HG03159 (cell line): ENCODE results near the gene VANGL1.
"Not testable (repeated sequence)": the region's sequence is repeated elsewhere in the genome, so short reads cannot be mapped to it uniquely, and the experiment has no call there.

ENCODE experiments used
- ATAC-seq: cut with Tn5 transposase; IDR thresholded peaks from one replicate; pipeline ENCODE4 v1.9.1; 2021; ENCODE audit warnings: mild to moderate bottlenecking, moderate library complexity; ENCODE audit not compliant: unreplicated experiment

VANGL1 gene

DNA sequence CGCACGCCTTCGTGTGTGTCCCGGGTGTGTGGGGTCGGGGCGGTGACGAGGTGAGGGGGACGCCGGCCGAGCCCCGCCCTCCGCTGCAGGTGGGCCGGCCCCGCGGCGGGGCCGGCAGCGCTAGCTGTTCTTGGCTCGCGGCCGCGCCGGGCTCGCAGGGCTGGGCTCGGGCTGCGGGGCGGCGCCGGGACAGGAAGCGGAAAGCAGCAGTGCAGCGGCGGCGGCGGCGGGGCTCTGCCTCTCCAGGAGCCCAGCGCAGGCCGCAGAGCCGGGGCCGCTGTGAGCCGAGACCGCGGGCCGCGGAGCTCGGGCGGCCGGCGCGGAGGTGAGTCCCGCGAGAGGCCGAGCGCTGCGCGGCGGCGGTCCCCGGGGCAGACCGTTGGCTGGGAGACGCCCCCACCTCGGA lies at the start of gene VANGL1:
TSS of gene VANGL1 (plus strand) at position 209 of the 406 bp plus-strand sequence. CDS start 9,444 bp downstream, outside the sequence.
- ATAC-seq = peak; percentile 46

DNA sequence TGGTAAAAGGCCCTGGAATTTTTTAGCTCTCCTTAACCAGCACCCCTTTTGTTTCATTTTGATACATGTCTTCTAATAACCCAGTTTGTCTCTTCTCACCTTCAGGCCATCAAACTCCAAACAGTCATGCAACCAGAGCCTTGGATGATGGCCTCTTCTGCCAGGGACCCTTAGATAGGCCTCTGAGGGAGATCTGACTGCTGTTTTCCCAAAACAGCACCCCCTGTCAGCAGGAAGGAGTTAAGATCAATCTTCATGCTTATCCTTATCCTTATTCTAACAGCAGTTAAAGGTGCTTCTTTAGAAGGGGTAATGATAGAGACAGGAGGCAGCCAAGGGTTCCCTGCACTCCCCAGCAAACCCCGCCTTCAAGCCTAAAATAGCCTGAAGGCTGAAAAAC lies 49.5 kb upstream of the VANGL1 start:
- ATAC-seq = no peak

DNA sequence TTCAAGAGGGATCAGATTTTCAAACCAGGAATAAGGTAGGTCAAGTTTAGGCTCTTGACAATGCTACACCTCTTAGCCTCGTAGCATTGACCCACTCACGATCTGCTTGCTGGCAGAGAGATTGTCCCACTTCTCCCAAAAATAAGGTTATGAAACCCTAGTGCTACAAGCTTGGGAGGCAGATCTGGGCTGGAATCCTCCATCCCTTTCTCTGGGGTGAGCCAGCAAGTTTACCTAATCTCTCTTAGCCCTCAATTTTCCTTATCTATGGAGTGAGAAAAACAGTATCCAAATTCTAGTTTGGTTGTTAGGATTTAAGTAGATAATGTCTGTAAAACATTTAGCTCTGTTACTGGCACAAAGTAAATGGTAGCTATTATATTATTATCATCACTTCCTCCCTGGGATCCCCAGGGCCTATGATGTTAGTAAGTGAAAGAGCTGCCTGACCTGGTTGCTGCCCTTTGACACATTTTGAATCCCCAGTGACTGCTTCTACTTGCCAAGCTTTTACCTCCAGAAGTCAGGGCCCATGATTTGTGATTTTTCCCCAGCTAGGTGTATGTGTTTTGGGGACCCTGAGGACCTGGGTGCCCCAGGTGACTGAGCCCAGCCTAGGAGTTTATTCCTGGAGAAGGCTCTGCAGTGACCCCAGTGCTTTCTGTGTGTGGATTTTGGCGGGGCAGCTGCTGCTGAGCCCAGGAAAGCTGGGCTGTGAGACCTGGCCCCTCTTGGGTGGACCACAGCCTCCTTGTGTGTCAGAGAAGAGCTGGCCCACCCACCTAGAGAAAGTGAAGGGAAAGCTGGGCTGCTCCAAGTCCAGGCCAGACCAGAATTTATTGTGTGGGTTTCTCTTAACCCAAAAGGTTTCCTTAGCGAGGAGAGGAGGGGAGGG lies 48.2 kb upstream of the VANGL1 start:
- no peak for ATAC-seq

DNA sequence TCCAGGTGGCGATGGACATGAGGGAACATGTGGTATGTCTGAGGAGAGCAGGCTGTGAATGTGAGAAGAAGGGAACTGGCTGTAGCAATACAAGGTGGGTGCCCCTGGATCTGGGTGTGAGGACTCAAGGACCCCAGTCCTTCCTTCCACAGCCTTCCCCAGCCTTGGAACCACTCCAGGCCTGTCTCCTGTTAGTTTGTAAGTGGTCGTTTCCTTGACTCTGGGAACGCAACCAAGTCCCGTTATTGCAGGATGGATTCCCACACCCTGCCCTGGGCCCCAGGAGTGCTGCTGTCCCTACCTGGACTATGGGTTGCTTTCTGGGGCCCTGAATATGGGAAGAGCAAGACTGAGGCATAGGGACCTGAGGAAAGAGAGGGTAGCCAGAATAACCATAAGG lies 47.2 kb upstream of the VANGL1 start:
- no peak for ATAC-seq

DNA sequence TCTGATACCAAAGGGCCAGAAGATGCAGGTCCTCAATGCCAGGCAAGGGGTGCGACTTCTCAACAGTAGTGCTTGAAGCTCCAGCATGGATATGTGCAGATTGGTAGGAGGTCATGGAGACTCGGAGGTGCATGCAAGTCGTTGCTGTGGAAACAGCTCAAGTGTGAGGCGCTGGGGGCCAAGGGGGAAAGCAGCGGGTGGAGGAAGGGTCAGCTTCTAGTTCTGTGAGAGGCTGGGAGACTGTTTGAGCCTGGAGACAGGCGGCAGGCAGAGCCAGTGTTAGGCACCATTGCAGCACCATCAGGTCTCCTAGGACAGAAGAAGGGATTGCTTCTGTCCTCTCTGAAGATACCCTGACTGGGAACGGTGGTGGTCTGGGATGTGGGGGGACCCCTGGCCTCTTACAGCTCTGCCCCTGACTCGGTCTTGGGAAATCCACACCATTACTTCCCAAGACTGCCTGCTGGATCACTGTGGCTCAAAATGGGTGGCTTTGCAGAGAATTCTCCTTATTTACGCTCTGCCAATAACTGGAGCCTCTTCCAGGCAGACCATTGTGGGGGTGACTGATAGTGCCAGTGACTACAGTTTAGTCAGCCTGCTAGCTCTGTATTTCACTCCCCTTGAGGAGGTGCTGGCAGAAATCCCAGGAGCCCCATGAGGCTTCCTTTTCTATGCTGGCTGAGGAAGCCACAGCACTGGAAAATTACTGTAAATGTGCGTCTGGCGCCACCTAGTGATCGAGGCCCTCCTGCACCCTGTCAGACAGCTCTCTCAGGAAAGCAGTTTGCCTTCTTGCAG lies 46.3 kb upstream of the VANGL1 start:
- ATAC-seq = peak; percentile 79

DNA sequence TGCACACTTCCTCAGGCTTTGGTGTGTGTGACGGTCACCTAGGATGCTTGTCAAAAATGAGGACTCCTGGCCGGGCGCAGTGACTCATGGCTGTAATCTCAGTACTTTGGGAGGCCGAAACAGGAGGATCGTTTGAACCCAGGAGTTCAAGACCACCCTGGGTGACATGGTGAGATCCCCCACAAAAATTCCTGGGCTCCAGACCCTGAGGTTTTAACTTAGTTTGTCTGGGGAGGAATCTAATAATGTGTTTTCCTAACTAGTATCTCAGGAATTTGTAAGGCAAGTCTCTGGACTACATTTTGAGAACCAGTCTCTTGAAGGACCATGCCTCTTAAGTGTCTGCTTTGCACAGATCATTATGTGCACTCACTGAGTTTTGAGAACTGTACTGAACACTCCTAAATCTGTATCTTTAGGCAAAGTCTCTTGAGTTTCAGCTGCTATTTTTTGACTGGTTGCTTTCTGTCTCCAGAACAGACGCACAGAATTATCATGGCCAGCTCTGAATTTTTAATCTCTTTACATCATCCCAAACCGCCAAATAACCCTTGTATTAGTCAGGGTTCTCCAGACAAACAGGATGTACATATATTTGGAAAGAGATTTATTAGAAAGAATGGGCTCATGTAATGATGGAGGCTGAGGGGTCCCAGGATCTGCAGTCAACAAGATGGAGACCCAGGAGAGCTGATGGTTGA lies 45.5 kb upstream of the VANGL1 start:
- ATAC-seq = peak; percentile 18

DNA sequence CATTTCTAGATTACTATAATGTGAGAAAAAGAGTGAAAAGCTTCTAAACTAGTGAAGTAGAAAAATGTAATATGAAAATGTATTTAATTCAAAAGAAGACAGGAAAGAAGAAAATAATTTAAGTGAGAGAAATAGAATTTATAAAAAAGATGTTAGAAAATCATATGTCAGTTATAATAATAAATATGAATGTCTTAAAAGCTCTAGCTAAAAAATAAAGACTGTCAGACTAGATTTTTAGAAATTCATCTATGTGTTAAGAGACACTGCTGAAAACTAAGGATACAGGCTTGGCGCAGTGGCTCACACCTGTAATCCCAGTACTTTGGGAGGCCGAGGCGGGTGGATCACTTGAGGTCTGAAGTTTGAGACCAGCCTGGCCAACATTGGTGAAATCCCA lies 37.3 kb upstream of the VANGL1 start:
- ATAC-seq = no peak

DNA sequence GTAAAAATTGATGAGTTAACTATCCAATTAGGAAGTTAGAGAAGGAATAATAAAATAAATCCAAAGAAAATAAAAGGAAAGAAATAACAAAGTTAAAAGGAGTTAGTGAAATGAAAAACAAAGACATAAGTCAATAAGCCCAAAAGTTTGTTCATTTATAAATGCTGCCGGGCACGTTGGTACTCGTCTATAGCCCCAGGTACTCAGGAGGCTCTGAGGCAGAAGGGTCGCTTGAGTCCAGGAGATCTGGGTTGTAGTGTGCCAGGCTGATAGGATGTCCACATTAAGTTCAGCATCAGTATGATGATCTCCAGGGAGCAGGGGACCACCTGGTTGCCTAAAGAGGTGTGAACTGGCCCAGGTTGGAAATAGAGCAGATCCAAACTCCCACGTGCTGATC lies 35.5 kb upstream of the VANGL1 start:
- no peak for ATAC-seq

DNA sequence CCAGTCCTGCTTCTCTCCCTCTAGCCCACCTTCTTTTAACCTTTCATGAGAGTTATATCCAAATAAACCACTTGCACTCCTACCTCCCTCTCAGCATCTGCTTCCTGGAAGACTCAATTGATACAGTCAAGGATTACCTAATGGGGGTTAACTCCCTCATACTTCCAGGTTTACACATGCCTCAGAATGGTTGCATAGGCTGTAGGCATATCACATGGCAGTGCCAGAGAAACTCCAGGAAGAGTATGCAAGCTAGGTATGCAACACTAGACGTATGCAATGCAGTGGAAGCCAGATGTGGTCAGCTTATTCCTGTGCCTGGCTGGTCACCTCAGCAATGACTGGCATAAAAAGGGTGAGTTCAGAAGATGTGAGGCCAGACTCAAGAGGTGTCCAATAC lies 32.7 kb upstream of the VANGL1 start:
- ATAC-seq = no peak

DNA sequence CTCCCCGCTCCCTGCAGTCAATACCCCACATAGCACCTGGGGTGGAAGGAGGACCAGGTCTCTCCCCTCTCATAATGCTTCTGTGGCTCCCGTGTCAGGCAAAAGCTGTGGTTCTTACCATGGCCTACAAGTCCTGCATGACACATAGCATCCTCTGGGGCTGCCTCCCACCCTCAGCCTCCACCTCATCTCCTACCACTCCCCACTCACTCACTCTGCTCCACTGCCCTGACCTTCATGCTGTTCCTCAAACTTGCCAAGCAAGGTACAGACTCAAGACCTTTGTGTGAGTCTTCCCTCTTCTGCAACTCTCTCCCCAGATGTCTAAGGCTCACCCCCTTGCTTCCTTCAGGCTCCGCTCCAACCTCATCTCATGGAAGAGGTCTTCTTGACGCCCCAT lies 28.0 kb upstream of the VANGL1 start:
- ATAC-seq = no peak

DNA sequence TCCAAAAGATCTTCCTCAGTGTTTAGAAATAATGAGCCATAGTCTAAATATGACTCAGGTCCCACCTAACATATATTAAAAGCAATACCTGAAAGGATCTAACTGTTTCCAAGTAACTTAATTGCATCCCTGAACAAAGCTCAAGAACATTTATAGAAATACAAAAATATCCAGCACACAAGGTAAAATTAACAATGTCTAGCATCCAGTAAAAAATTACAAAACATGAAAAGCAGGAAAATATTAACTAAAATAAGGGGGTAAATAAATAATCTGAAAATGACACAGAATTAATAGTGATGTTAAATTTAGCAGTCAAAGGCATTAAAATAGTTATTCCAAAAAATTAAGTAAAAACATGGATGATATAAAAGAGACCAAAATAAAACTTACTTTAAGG lies 21.3 kb upstream of the VANGL1 start:
- no peak for ATAC-seq

DNA sequence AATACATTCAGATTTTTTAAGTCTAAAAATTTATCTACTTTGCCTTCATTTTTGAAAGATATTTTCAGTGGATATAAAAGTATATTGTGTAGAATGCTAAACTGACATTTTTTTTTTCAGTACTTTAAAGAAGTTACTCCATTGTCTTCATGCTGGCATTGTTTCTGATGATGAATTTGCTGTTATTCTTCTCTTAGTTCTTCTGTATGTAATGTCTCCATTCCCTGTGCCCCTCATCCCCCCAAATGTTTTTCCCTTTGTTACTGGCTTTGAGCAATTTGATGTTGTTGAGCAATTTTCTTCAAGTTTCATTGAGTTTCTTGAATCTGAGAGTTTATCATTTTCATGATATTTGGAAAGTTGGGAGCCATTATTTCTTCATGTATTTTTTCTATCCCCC lies 20.8 kb upstream of the VANGL1 start:
- ATAC-seq = no peak

DNA sequence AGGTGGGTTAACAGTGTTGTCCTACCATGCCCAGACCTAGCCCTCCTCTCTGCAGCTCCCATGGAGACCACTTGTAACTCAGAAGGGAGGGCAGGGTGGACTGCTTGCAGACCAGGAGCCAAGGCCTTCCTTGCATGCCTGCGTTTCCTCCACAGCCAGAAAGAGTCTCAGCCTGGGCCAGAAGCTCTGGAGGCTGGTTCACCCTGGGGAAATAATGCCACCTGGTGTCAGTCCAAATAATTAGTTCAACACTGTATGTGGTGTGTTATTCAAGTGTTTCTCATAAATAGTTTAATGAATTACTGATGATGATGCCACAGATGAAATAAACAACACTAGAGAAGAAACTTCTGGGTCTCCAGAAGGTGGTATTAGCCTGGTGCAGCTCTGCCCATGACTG lies 16.9 kb upstream of the VANGL1 start:
- ATAC-seq = no peak

DNA sequence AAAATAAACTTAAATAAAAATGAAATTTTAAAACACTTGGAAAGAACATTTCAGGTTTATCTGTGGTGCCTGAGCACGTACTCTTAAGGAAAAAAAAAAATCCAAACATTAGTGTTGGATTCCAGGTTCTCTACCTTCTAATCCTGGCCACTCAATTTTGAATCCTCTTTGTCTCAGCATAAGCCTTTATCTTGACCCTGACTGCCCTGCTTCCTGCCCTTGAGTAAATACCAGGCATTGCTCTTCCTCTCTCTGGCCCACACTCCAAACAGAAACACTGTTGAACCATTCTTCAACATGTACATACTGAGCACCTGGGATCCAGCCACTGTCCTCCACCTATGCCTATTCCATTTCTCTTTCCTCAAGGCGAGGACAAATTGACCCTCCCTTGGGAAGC lies 11.4 kb upstream of the VANGL1 start:
- ATAC-seq = no peak

DNA sequence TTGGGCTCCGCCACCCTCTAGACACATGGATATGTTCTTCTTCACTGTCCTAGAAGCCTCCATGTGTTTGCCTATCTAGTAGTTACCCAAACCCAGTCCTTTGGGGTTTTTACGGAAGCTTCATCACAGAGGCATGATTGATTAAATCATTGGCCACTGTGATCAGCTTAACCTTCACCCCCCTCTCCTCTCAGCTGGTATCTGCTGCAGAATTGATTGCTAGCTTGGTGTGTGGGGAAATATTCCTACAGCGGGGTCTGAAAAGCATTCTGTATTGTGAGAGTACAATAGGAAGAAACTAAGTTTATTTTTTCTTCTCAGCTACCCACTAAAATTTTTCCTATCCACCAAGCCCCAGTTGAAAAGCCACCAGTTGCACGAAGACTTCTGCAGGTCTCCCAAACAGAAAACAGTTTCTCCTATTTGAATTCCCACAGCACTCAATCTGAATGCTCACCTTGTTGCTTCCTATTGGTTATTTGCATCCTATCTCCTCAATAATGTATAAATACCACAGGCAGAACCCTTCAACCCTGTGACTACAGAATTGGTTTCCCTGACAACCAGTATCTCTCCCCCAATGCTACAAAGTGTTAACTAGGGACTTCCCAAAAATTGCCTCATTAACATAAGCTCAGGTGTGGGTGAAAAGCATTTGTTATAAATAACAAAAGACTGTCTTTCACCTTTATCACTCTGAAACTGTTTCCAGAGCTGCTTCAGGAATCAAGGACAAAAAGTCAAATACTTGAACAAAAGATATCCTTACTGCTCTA lies 9.3 kb upstream of the VANGL1 start:
- ATAC-seq = no peak

DNA sequence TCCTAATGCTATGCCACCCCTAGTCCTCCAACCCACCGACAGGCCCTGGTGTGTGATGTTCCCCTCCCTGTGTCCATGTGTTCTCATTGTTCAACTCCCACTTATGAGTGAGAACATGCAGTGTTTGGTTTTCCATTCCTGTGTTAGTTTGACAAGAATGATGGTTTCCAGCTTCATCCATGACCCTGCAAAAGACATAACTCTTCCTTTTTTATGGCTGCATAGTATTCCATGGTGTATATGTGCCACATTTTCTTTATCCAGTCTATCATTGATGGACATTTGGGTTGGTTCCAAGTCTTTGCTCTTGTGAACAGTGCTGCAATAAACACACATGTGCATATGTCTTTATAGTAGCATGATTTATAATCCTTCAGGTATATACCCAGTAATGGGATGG lies 8.2 kb upstream of the VANGL1 start:
- ATAC-seq = not testable (repeated sequence)

DNA sequence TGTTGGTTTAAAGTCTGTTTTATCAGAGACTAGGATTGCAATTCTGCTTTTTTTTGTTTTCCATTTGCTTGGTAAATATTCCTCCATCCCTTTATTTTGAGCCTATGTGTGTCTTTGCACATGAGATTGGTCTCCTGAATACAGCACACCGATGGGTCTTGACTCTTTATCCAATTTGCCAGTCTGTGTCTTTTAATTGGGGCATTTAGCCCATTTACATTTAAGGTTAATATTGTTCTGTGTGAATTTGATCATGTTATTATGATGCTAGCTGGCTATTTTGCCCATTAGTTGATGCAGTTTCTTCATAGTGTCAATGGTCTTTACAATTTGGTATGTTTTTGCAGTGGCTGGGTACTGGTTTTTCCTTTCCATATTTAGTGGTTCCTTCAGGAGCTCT lies 4.5 kb upstream of the VANGL1 start:
- ATAC-seq = not testable (repeated sequence)

DNA sequence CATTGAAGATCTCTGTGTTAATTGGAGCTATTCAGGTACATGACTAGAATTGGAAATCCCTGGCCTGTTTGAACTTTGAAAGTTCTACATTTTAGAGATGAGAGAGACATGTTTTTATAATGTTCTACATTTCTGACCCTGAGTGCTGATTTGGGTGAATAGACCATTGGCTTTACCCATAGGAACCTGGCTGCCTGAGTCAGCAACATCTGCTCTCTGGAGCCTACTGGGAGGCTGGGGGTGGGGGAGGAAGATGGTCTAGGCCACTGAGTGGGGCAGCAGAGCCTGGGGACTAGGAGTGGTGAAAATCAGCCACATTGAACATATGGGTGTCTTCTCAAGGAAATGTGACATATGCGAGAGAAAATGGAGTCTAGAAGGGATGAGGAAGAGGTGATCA lies 1.4 kb upstream of the VANGL1 start:
- no peak for ATAC-seq

DNA sequence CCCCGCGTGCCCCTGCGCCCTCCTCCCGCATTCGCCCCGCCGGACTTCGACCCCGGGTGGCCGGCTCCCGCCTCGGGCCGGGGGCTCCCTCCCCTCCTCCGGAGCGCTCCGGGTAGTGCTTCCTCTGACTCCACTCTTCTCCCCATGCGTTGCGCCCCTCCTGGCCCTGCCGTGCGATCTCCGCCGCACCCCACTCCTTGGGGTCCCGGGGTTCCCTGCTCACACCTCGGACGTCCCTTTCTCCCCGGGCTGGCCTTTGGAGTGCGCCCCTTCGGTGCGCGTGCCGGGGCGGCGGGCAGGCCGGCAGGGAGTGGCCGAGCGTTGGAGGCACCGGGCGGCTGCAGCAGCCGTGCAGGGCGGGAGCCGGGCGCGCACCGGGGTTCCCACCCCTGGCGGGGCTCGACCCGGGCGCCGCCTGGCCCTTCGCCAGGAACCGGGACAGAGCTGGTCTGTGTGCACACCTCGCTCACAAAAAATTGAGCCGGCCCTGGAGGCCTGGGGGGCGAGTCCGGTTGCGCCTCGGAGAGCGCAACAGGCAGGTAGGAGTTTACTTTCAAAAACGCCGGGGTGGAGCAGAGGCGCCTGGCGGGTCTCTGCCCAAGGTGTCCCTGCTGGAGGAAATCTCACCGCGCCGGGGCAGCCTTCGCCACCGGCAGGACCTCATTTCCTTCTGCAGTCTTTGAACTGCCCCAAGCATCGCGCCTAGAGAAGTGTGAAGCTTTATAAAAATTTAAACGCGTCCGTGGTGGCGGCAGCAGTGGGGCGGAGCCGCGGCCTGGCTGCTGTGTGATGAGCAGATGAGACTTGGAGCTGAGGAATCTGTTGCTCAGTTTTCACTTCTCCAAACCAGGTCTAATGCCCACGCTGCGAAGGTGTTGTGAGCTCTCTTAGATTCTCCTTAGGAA lies 650 bp downstream of the VANGL1 start:
- ATAC-seq = peak; percentile 61

DNA sequence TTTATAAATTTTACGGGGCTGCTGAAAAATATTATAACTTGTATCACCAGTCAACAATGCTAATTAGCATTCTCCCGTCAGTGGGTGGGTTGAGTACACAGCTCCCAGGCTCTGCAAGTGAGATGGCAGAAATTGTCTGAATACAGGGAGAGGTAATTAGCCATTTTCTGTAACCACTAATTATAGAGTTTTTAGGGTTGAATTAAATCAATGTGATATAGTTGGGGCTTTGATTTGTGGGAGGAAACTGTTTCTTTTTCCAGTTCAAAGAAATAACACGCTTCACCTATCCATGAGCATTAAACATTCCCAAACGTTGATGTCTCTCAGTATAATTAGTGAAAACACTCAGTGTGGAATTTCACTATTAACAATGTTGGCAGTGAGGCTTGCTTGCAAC lies 1.5 kb downstream of the VANGL1 start:
- ATAC-seq = no peak
